ACHN (cell line): ENCODE data around the gene POLQ.
A peak's percentile ranks its signal among the peaks of the same experiment; 100 is the strongest.
"Not testable (repeated sequence)": the region's sequence is repeated elsewhere in the genome, so short reads cannot be mapped to it uniquely, and the experiment has no call there.

Experiments used
- DNase-seq: peaks from one replicate; pipeline ENCODE4 v3.0.0-alpha.2; 2015
- in situ Hi-C: cut with HindIII; loops from 2 replicates; pipeline ENCODE4 v1.10.0; 2017; ENCODE audit warnings: low sequenced_read_pairs, low pct_ligation_motif_present, low pct_unique_long_range_greater_than_20kb

The POLQ gene

GRCh38 chr3:121545574-121546455 is at the start of gene POLQ:
Gene POLQ (minus strand): TSS chr3:121545988. CDS start chr3:121545877, 111 bp downstream.
- in situ Hi-C loops: no loop called here
- DNase-seq: peak; percentile 92

GRCh38 chr3:121594850-121595249 is 49.1 kb upstream of the POLQ start:
- in situ Hi-C loops: no loop called here

GRCh38 chr3:121593806-121594205 is 48.0 kb upstream of the POLQ start:
- in situ Hi-C loops, DNase-seq: not testable (repeated sequence)

More at GRCh38 chr3:121594850-121595249, 49.1 kb upstream of the POLQ start:
- DNase-seq: no peak

GRCh38 chr3:121592856-121593702 is 47.3 kb upstream of the POLQ start, which contains the start of gene FBXO40:
Gene FBXO40 (plus strand): TSS chr3:121593379. CDS start chr3:121620576, 27,197 bp downstream.
- in situ Hi-C loops: no loop called here
- no peak for DNase-seq

GRCh38 chr3:121584418-121584817 is 38.6 kb upstream of the POLQ start:
- in situ Hi-C loops: no loop called here
- no peak for DNase-seq

GRCh38 chr3:121581691-121582090 is 35.9 kb upstream of the POLQ start:
- in situ Hi-C loops: no loop called here
- DNase-seq: no peak

GRCh38 chr3:121574449-121574848 is 28.7 kb upstream of the POLQ start:
- peak; percentile 47 for DNase-seq
- in situ Hi-C loops: no loop called here

- in situ Hi-C loops: no loop called here
- no peak for DNase-seq
Measured at GRCh38 chr3:121567649-121568048, 21.9 kb upstream of the POLQ start, which contains the start of gene ARGFX. Gene ARGFX (plus strand): TSS chr3:121567949. CDS start chr3:121570714, 2,765 bp downstream.

- DNase-seq: no peak
- in situ Hi-C loops: no loop called here
Measured at GRCh38 chr3:121566773-121567172, 21.0 kb upstream of the POLQ start.

- in situ Hi-C loops: no loop called here
- DNase-seq: no peak
Measured at GRCh38 chr3:121562148-121562547, 16.4 kb upstream of the POLQ start.

GRCh38 chr3:121557426-121557934 is 11.7 kb upstream of the POLQ start:
- in situ Hi-C loops: no loop called here
- no peak for DNase-seq

GRCh38 chr3:121552797-121553196 is 7.0 kb upstream of the POLQ start:
- DNase-seq: no peak
- in situ Hi-C loops: no loop called here

- in situ Hi-C loops: no loop called here
- no peak for DNase-seq
Measured at GRCh38 chr3:121552379-121552778, 6.6 kb upstream of the POLQ start.

GRCh38 chr3:121545049-121545573 is 677 bp downstream of the POLQ start:
- in situ Hi-C loops: no loop called here

GRCh38 chr3:121542924-121543323 is 2.9 kb downstream of the POLQ start:
- in situ Hi-C loops: no loop called here
- no peak for DNase-seq

More at GRCh38 chr3:121545049-121545573, 677 bp downstream of the POLQ start:
- DNase-seq: peak; percentile 20

- DNase-seq: no peak
- in situ Hi-C loops: no loop called here
Measured at GRCh38 chr3:121531269-121531668, 14.5 kb downstream of the POLQ start.

- peak; percentile 18 for DNase-seq
- in situ Hi-C loops: no loop called here
Measured at GRCh38 chr3:121529308-121529707, 16.5 kb downstream of the POLQ start.

- no peak for DNase-seq
- in situ Hi-C loops: no loop called here
Measured at GRCh38 chr3:121520510-121520909, 25.3 kb downstream of the POLQ start.
